DOHH2 (cell line): ENCODE measurements around the gene SIKE1.

Experiments used
- CTCF ChIP-seq: fragments of 200-600 bp; sonication (generic); IDR thresholded peaks from one replicate; pipeline ENCODE4 v1.5.1; 2014; ENCODE audit warnings: antibody characterized with exemption, mild to moderate bottlenecking, low read depth, low read length; ENCODE audit not compliant: poor library complexity, severe bottlenecking
- EZH2phosphoT487 ChIP-seq: fragments of 200-600 bp; sonication (generic); IDR thresholded peaks from 2 replicates; pipeline ENCODE4 v1.6.1; 2017; ENCODE audit warnings: borderline replicate concordance, mild to moderate bottlenecking, antibody characterized with exemption, low read length, moderate library complexity, mixed read lengths

GRCh38 chr1:114764689-114765088 lies 15.8 kb downstream of the SIKE1 start:
- TF ChIP-seq CTCF (no peak), EZH2phosphoT487 (no peak)
